GM12892 (cell line): ENCODE results near the gene ACVR1.

ENCODE experiments used
- DNase-seq: peaks from one replicate; pipeline ENCODE4 v3.0.0; 2011; ENCODE audit not compliant: insufficient read length
- FAIRE-seq: peaks from 2 replicates; lab custom pipeline; 2011; peaks lifted over from hg19 to GRCh38; lab: Jason Lieb, UNC
- POLR2A ChIP-seq: IDR thresholded peaks from 2 replicates; pipeline ENCODE4 v1.6.1; 2011; ENCODE audit warnings: low read depth, low read length, control low read depth
- POLR2AphosphoS5 ChIP-seq: IDR thresholded peaks from 2 replicates; pipeline ENCODE4 v1.6.1; 2011; ENCODE audit warnings: low read depth, low read length, control low read depth
- TAF1 ChIP-seq: IDR thresholded peaks from 2 replicates; pipeline ENCODE4 v1.6.1; 2011; ENCODE audit warnings: low read depth, mild to moderate bottlenecking, control low read depth, low read length, borderline replicate concordance

ACVR1 gene

GRCh38 chr2:157785200-157785599, 90.9 kb downstream of the ACVR1 start:
- FAIRE-seq (no peak), DNase-seq (no peak)
- TF ChIP-seq TAF1 (no peak), POLR2A (no peak), POLR2AphosphoS5 (no peak)

- DNase-seq (no peak), FAIRE-seq (no peak)
- TF ChIP-seq POLR2AphosphoS5: no peak
- no peak for TF ChIP-seq TAF1
- no peak for TF ChIP-seq POLR2A
These were observed 91.3 kb downstream of the ACVR1 start for GRCh38 chr2:157784823-157785175.

- no peak for DNase-seq
- TF ChIP-seq POLR2A: no peak
- TF ChIP-seq POLR2AphosphoS5: no peak
- no peak for TF ChIP-seq TAF1
- FAIRE-seq: no peak
These were observed 91.8 kb downstream of the ACVR1 start for GRCh38 chr2:157784169-157784822.

GRCh38 chr2:157783245-157783644, 92.9 kb downstream of the ACVR1 start:
- DNase-seq (no peak), FAIRE-seq (no peak)
- TF ChIP-seq POLR2A (no peak), POLR2AphosphoS5 (no peak), TAF1 (no peak)

GRCh38 chr2:157782057-157782845, 93.9 kb downstream of the ACVR1 start:
- no peak for DNase-seq
- no peak for TF ChIP-seq TAF1
- TF ChIP-seq POLR2A: no peak
- no peak for TF ChIP-seq POLR2AphosphoS5
- no peak for FAIRE-seq

GRCh38 chr2:157780211-157780610, 95.9 kb downstream of the ACVR1 start:
- DNase-seq: no peak
- no peak for FAIRE-seq

GRCh38 chr2:157779794-157780193, 96.3 kb downstream of the ACVR1 start:
- FAIRE-seq: no peak

More at GRCh38 chr2:157780211-157780610, 95.9 kb downstream of the ACVR1 start:
- TF ChIP-seq TAF1: no peak
- no peak for TF ChIP-seq POLR2AphosphoS5
- no peak for TF ChIP-seq POLR2A

GRCh38 chr2:157777427-157777826, 98.7 kb downstream of the ACVR1 start:
- DNase-seq: no peak
- FAIRE-seq: no peak
- TF ChIP-seq POLR2A (no peak), TAF1 (no peak), POLR2AphosphoS5 (no peak)

More at GRCh38 chr2:157779794-157780193, 96.3 kb downstream of the ACVR1 start:
- no peak for DNase-seq
- TF ChIP-seq POLR2AphosphoS5: no peak
- no peak for TF ChIP-seq TAF1
- no peak for TF ChIP-seq POLR2A

- FAIRE-seq: no peak
- TF ChIP-seq POLR2AphosphoS5 (no peak), TAF1 (no peak), POLR2A (no peak)
These were observed 104.9 kb downstream of the ACVR1 start for GRCh38 chr2:157771234-157771633.

GRCh38 chr2:157769856-157770255, 106.3 kb downstream of the ACVR1 start:
- TF ChIP-seq POLR2AphosphoS5: no peak
- TF ChIP-seq POLR2A: no peak
- no peak for FAIRE-seq

More at GRCh38 chr2:157771234-157771633, 104.9 kb downstream of the ACVR1 start:
- no peak for DNase-seq

GRCh38 chr2:157764386-157764785, 111.7 kb downstream of the ACVR1 start:
- FAIRE-seq (no peak), DNase-seq (no peak)
- no peak for TF ChIP-seq POLR2A
- no peak for TF ChIP-seq TAF1
- TF ChIP-seq POLR2AphosphoS5: no peak

More at GRCh38 chr2:157769856-157770255, 106.3 kb downstream of the ACVR1 start:
- no peak for DNase-seq

- DNase-seq (no peak), FAIRE-seq (no peak)
These were observed 114.6 kb downstream of the ACVR1 start for GRCh38 chr2:157761520-157761919.

GRCh38 chr2:157760949-157761348, 115.2 kb downstream of the ACVR1 start:
- no peak for TF ChIP-seq POLR2AphosphoS5
- TF ChIP-seq POLR2A: no peak
- no peak for TF ChIP-seq TAF1
- DNase-seq (no peak), FAIRE-seq (peak; percentile 53)

More at GRCh38 chr2:157761520-157761919, 114.6 kb downstream of the ACVR1 start:
- TF ChIP-seq POLR2A (no peak), POLR2AphosphoS5 (no peak), TAF1 (no peak)
